Glomerular visceral epithelial cell (primary cell): ENCODE measurements around the gene SYT10.
"Not testable (repeated sequence)": the region's sequence is repeated elsewhere in the genome, so short reads cannot be mapped to it uniquely, and the experiment has no call there.

Experiments
- DNase-seq: peaks from one replicate; pipeline ENCODE4 v3.0.0-alpha.2; 2016; ENCODE audit errors: extremely low spot score

The SYT10 gene

GRCh38 chr12:33439587-33440011, at the start of gene SYT10:
Gene SYT10, minus strand, starts transcription at chr12:33439819. Its CDS starts 297 bp downstream, at chr12:33439522.
- peak; percentile 29 for DNase-seq

GRCh38 chr12:33488036-33488435, 48.4 kb upstream of the SYT10 start:
- DNase-seq: peak; percentile 0

- DNase-seq: no peak
These were observed 46.4 kb upstream of the SYT10 start for GRCh38 chr12:33486058-33486457.

- no peak for DNase-seq
These were observed 44.5 kb upstream of the SYT10 start for GRCh38 chr12:33484161-33484560.

GRCh38 chr12:33480366-33480765, 40.7 kb upstream of the SYT10 start:
- DNase-seq: no peak

- DNase-seq: peak; percentile 53
These were observed 36.4 kb upstream of the SYT10 start for GRCh38 chr12:33476058-33476457.

- no peak for DNase-seq
These were observed 32.7 kb upstream of the SYT10 start for GRCh38 chr12:33472299-33472698.

GRCh38 chr12:33455096-33455495, 15.5 kb upstream of the SYT10 start:
- no peak for DNase-seq

- no peak for DNase-seq
These were observed 10.9 kb upstream of the SYT10 start for GRCh38 chr12:33450480-33450879.

- no peak for DNase-seq
These were observed 858 bp upstream of the SYT10 start for GRCh38 chr12:33440477-33440876.

GRCh38 chr12:33438851-33439586, 600 bp downstream of the SYT10 start:
- DNase-seq: peak; percentile 19

- no peak for DNase-seq
These were observed 1.4 kb downstream of the SYT10 start for GRCh38 chr12:33438025-33438772.

- no peak for DNase-seq
These were observed 2.0 kb downstream of the SYT10 start for GRCh38 chr12:33437598-33437997.

GRCh38 chr12:33432992-33433391, 6.6 kb downstream of the SYT10 start:
- DNase-seq: no peak

GRCh38 chr12:33431648-33432047, 8.0 kb downstream of the SYT10 start:
- no peak for DNase-seq

- no peak for DNase-seq
These were observed 10.2 kb downstream of the SYT10 start for GRCh38 chr12:33429468-33429867.

- DNase-seq: peak; percentile 58
These were observed 12.5 kb downstream of the SYT10 start for GRCh38 chr12:33427071-33427470.

GRCh38 chr12:33423706-33424105, 15.9 kb downstream of the SYT10 start:
- no peak for DNase-seq

GRCh38 chr12:33412410-33412809, 27.2 kb downstream of the SYT10 start:
- not testable (repeated sequence) for DNase-seq

GRCh38 chr12:33383503-33383902, 56.1 kb downstream of the SYT10 start:
- no peak for DNase-seq

- no peak for DNase-seq
These were observed 63.5 kb downstream of the SYT10 start for GRCh38 chr12:33376153-33376552.

- DNase-seq: no peak
These were observed 69.3 kb downstream of the SYT10 start for GRCh38 chr12:33370318-33370717.

GRCh38 chr12:33357181-33357580, 82.4 kb downstream of the SYT10 start:
- DNase-seq: no peak
